H1 (cell line): ENCODE results near the gene GALNT2. TPM values are rescaled to one million over a fixed set of nuclear protein-coding genes. Genes with fewer than 3 reads are reported as not detected.

Source experiments
- CTCF ChIA-PET: fragments of 300-600 bp; sonication (Branson Sonifier 250); formaldehyde crosslinking; loops from one replicate; lab custom pipeline; 2021; ENCODE audit not compliant: partially characterized antibody; lab: Charles Lee
- POLR2A ChIA-PET: fragments of 300-600 bp; sonication (Branson Sonifier 250); formaldehyde crosslinking; loops from one replicate; lab custom pipeline; 2021; ENCODE audit warnings: inconsistent platforms; ENCODE audit not compliant: partially characterized antibody; lab: Charles Lee
- DNase-seq, 2 experiments: peaks; one replicate each; pipeline versions ENCODE4 v3.0.0 to v3.0.0-alpha.2; 2010 to 2022; ENCODE audit warnings: low spot score in 2 of 2, low read depth in 1 of 2, mixed read lengths in 1 of 2
- FAIRE-seq: peaks from 2 replicates; lab custom pipeline; 2011; peaks lifted over from hg19 to GRCh38; lab: Jason Lieb, UNC
- H2AFZ ChIP-seq: 2 replicates; pipeline ENCODE4 v1.8.1; 2012; ENCODE audit warnings: low read length, inconsistent platforms
- H2AK5ac ChIP-seq: 2 replicates; pipeline ENCODE4 v1.6.1; 2013; ENCODE audit warnings: low read depth, low read length
- H2BK120ac ChIP-seq: replicated peaks from 2 replicates; pipeline ENCODE3; 2013; ENCODE audit warnings: low read depth, low read length, inconsistent platforms
- H2BK12ac ChIP-seq: 2 replicates; pipeline ENCODE4 v1.6.1; 2013; ENCODE audit warnings: low read depth, low read length
- H2BK15ac ChIP-seq: 2 replicates; pipeline ENCODE4 v1.6.1; 2013; ENCODE audit warnings: low read length
- H2BK20ac ChIP-seq: 2 replicates; pipeline ENCODE4 v1.6.1; 2013; ENCODE audit warnings: low read length
- H2BK5ac ChIP-seq: 2 replicates; pipeline ENCODE4 v1.6.1; 2013; ENCODE audit warnings: low read depth, low read length
- H3K14ac ChIP-seq: 2 replicates; pipeline ENCODE4 v1.6.1; 2013; ENCODE audit warnings: inconsistent platforms; ENCODE audit not compliant: insufficient read length
- H3K18ac ChIP-seq: 2 replicates; pipeline ENCODE4 v1.6.1; 2013; ENCODE audit warnings: low read length; ENCODE audit errors: extremely low read depth
- H3K23ac ChIP-seq: 2 replicates; pipeline ENCODE4 v1.6.1; 2013; ENCODE audit warnings: inconsistent platforms; ENCODE audit not compliant: insufficient read length
- H3K23me2 ChIP-seq: 2 replicates; pipeline ENCODE4 v1.6.1; 2013; ENCODE audit warnings: low read depth, low read length
- H3K27ac ChIP-seq: 2 replicates; pipeline ENCODE4 v1.6.1; 2011; ENCODE audit warnings: low read depth, low read length, inconsistent platforms
- H3K27me3 ChIP-seq, 4 experiments: replicated peaks in 1 of 4; 1 replicate in 1 of 4; 2 replicates in 3 of 4; pipeline versions ENCODE4 v1.6.1 to v1.8.1; 2011 to 2013; ENCODE audit warnings: low read length in 3 of 4, mild to moderate bottlenecking in 3 of 4, inconsistent platforms in 2 of 4, mixed read lengths in 2 of 4, moderate library complexity in 1 of 4; ENCODE audit not compliant: control insufficient read depth in 3 of 4, insufficient read depth in 3 of 4; ENCODE audit errors: extremely low read depth in 1 of 4
- H3K36me3 ChIP-seq, 4 experiments: 2 replicates each; pipeline versions ENCODE4 v1.6.1 to v1.8.1; 2011 to 2013; ENCODE audit warnings: mild to moderate bottlenecking in 4 of 4, low read length in 3 of 4, moderate library complexity in 2 of 4, control low read depth in 1 of 4, inconsistent platforms in 1 of 4; ENCODE audit not compliant: insufficient read depth in 4 of 4, control insufficient read depth in 2 of 4
- H3K4ac ChIP-seq: replicated peaks from 2 replicates; pipeline ENCODE3; 2013; ENCODE audit warnings: low read length, low read depth, mixed read lengths, inconsistent platforms; ENCODE audit not compliant: insufficient read length
- H3K4me1 ChIP-seq, 4 experiments: replicated peaks in 1 of 4; 1 replicate in 1 of 4; 2 replicates in 3 of 4; pipeline versions ENCODE4 v1.6.1 to v1.8.1; 2011 to 2013; ENCODE audit warnings: low read length in 3 of 4, inconsistent platforms in 2 of 4, mixed read lengths in 1 of 4; ENCODE audit not compliant: insufficient read depth in 4 of 4, control insufficient read depth in 3 of 4
- H3K4me2 ChIP-seq, 2 experiments: 2 replicates each; pipeline versions ENCODE4 v1.6.1 to v1.8.1; 2011 to 2013; ENCODE audit warnings: low read depth in 2 of 2, low read length in 2 of 2, control low read depth in 1 of 2, inconsistent platforms in 1 of 2, mild to moderate bottlenecking in 1 of 2; ENCODE audit not compliant: insufficient read depth in 1 of 2
- H3K4me3 ChIP-seq, 4 experiments: fragments of 200-600, 300-600 bp in 1 of 4; sonication (generic), shearing (Covaris generic), sonication (Bioruptor Twin) in 1 of 4; 2 replicates each; pipeline versions ENCODE4 v1.5.1 to v1.8.1; 2011 to 2016; ENCODE audit warnings: low read length in 4 of 4, low read depth in 3 of 4, control low read depth in 2 of 4, inconsistent platforms in 2 of 4, mild to moderate bottlenecking in 2 of 4, mixed read lengths in 1 of 4, moderate library complexity in 1 of 4; ENCODE audit not compliant: insufficient read depth in 2 of 4; ENCODE audit errors: extremely low read depth in 1 of 4
- H3K56ac ChIP-seq: replicated peaks from 2 replicates; pipeline ENCODE3; 2013; ENCODE audit warnings: low read depth, mild to moderate bottlenecking, mixed read lengths, low read length, inconsistent platforms; ENCODE audit not compliant: insufficient read length
- H3K79me1 ChIP-seq: 2 replicates; pipeline ENCODE4 v1.6.1; 2013; ENCODE audit warnings: low read depth, low read length, control low read depth
- H3K79me2 ChIP-seq, 2 experiments: 2 replicates each; pipeline versions ENCODE4 v1.6.1 to v1.8.1; 2012 to 2013; ENCODE audit warnings: low read length in 2 of 2, mild to moderate bottlenecking in 2 of 2, inconsistent platforms in 1 of 2; ENCODE audit not compliant: insufficient read depth in 2 of 2, control insufficient read depth in 1 of 2
- H3K9ac ChIP-seq, 4 experiments: replicated peaks in 1 of 4; 1 replicate in 1 of 4; 2 replicates in 3 of 4; pipeline versions ENCODE4 v1.6.1 to v1.8.1; 2011 to 2013; ENCODE audit warnings: low read depth in 3 of 4, low read length in 3 of 4, control low read depth in 2 of 4, mild to moderate bottlenecking in 2 of 4, moderate library complexity in 2 of 4, inconsistent platforms in 1 of 4; ENCODE audit errors: extremely low read depth in 1 of 4
- H3K9me3 ChIP-seq, 2 experiments: 2 replicates each; pipeline versions ENCODE4 v1.6.1 to v1.8.1; 2012 to 2013; ENCODE audit warnings: mild to moderate bottlenecking in 2 of 2, moderate library complexity in 2 of 2, control low read depth in 1 of 2, inconsistent platforms in 1 of 2, low read depth in 1 of 2, low read length in 1 of 2, mixed read lengths in 1 of 2; ENCODE audit not compliant: insufficient read depth in 2 of 2
- H4K20me1 ChIP-seq, 2 experiments: replicated peaks in 1 of 2; 2 replicates each; pipeline versions ENCODE3 to v1.8.1; 2011 to 2013; ENCODE audit warnings: inconsistent platforms in 2 of 2, low read length in 2 of 2, mild to moderate bottlenecking in 1 of 2; ENCODE audit not compliant: insufficient read depth in 2 of 2, control insufficient read depth in 1 of 2
- H4K5ac ChIP-seq: 2 replicates; pipeline ENCODE4 v1.6.1; 2013; ENCODE audit warnings: low read length, low read depth, mixed read lengths, inconsistent platforms; ENCODE audit not compliant: insufficient read length
- H4K8ac ChIP-seq: 2 replicates; pipeline ENCODE4 v1.8.0; 2013; ENCODE audit warnings: mild to moderate bottlenecking, moderate library complexity, low read length, inconsistent platforms; ENCODE audit not compliant: insufficient read depth; ENCODE audit errors: extremely low read depth
- H4K91ac ChIP-seq: replicated peaks from 2 replicates; pipeline ENCODE3; 2013; ENCODE audit warnings: low read length, mixed read lengths, inconsistent platforms; ENCODE audit not compliant: insufficient read length
- BCL11A ChIP-seq, 2 experiments: IDR thresholded peaks; one replicate each; pipeline ENCODE4 v1.6.1; 2011; ENCODE audit warnings: low read depth in 2 of 2, low read length in 2 of 2, mild to moderate bottlenecking in 2 of 2
- CBX5 ChIP-seq: fragments of 300-800, 300-1000 bp; sonication (generic); IDR thresholded peaks from 2 replicates; pipeline ENCODE4 v1.7.1; 2016; ENCODE audit warnings: antibody characterized with exemption, low read length, low read depth
- CTBP2 ChIP-seq: IDR thresholded peaks from 2 replicates; pipeline ENCODE4 v1.7.0; 2011; ENCODE audit warnings: borderline replicate concordance, mild to moderate bottlenecking, moderate library complexity, mixed read lengths, low read length; ENCODE audit not compliant: insufficient read depth, insufficient read length
- EGR1 ChIP-seq: IDR thresholded peaks from 2 replicates; pipeline ENCODE4 v1.6.1; 2011; ENCODE audit warnings: low read depth, low read length, borderline replicate concordance
- MAFK ChIP-seq: IDR thresholded peaks from 2 replicates; pipeline ENCODE4 v1.6.1; 2012; ENCODE audit warnings: low read depth, mild to moderate bottlenecking, improper control_type of control experiment, low read length
- NRF1 ChIP-seq: IDR thresholded peaks from 2 replicates; pipeline ENCODE4 v1.6.1; 2011; ENCODE audit warnings: mild to moderate bottlenecking, low read depth, low read length, improper control_type of control experiment
- RFX5 ChIP-seq: IDR thresholded peaks from 2 replicates; pipeline ENCODE4 v1.6.1; 2011; ENCODE audit warnings: low read depth, low read length, improper control_type of control experiment, borderline replicate concordance
- YY1 ChIP-seq: IDR thresholded peaks from 2 replicates; pipeline ENCODE4 v1.6.1; 2011; ENCODE audit warnings: low read depth, mild to moderate bottlenecking, low read length
- WGBS, 2 experiments: shearing (Covaris generic) in 1 of 2; methylation state at CpG; one replicate each; pipeline versions ENCODE4 v1.1.6 to v1.1.7; 2013 to 2015; ENCODE audit warnings: low lambda C conversion rate in 2 of 2, mixed read lengths in 2 of 2, inconsistent platforms in 1 of 2, low coverage in 1 of 2, missing lambda C conversion rate in 1 of 2; ENCODE audit not compliant: insufficient replicate concordance in 2 of 2, insufficient coverage in 1 of 2, insufficient read length in 1 of 2; ENCODE audit errors: extremely low coverage in 1 of 2, missing lambda C conversion rate in 1 of 2; 5-methylcytosine and 5-hydroxymethylcytosine counted together
- polyA plus RNA-seq, 7 experiments: library from polyadenylated mRNA; depleted of rRNA in 3 of 7; stranded (reverse) in 5 of 7; unstranded in 2 of 7; fragments of >200 nt in 5 of 7; fragments of 200-250 nt in 2 of 7; gene quantifications; 1 replicate in 5 of 7; 2 replicates in 1 of 7; 4 replicates in 1 of 7; pipeline versions ENCODE4 v1.2.1 to v1.2.3, GENCODE V29; 2011 to 2013; ENCODE audit warnings: missing spikeins in 2 of 7, mixed read lengths in 2 of 7
- total RNA-seq: library from RNA; stranded (reverse); fragmentation: NEBNext Ultra II Directional; extraction: Animal tissue kit (Norgen Biotek cat#: 25700); gene quantifications from 2 replicates; pipeline ENCODE4 v1.2.1, GENCODE V29; 2021

The GALNT2 gene
- total and polyA plus RNA-seq, 2 of the 8 experiments (the other 6 are each of a cell fraction or from before 2014, with no cell fraction given) = 34.5 to 75.3 TPM

DNA sequence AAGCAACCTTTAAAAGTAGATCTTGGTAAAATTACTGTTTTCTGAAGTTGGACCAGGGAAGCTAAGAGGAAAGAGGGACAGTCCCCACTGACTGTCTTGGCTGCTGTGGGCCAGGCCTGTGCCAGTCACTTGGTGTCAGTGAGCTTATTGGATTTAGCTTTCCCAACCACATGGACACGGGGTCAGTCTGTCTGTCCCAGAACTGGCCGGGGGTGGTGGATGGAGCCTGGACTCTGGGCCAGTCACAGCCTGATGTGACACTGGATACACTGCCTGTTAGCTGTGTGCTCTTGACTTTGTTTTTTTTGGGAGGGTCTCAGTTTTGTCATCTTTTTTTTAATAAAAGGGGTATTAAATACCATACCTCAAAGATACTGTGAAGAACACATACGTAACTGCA, 96.7 kb downstream of the GALNT2 start:
- ChIA-PET POLR2A (no interaction called here), CTCF (interaction anchor here (0.9 to 1.4 kb wide), 3 partner anchors 27 to 503 kb away, joined by 3 read pairs; no protein-coding TSS in a partner anchor)
- no peak overlapping the region for H2BK12ac ChIP-seq
- 0 out of 2 replicates have a peak, but pooled peaks cover 7% of the 10 kb centered on the region for H3K79me1 ChIP-seq
- no peaks in the 10 kb centered on the region for H3K23me2 ChIP-seq
- H3K9ac ChIP-seq = no peak overlapping the region
- H3K4me2 ChIP-seq = no peak overlapping the region
- no peak overlapping the region for H3K4ac ChIP-seq
- DNase-seq = no peak
- no peak overlapping the region for H3K23ac ChIP-seq
- H3K4me3 ChIP-seq = no peak overlapping the region
- no peak overlapping the region for H4K5ac ChIP-seq
- no peak overlapping the region for H2AFZ ChIP-seq
- no peak overlapping the region for H2BK20ac ChIP-seq
- H3K27ac ChIP-seq = no peak overlapping the region
- H3K79me2 ChIP-seq = peaks cover 0 to 54% of the 10 kb centered on the region in 2 experiments; a peak in 2 of 4 replicates
- H4K8ac ChIP-seq = no peak overlapping the region
- TF ChIP-seq YY1 = no peak
- TF ChIP-seq MAFK = no peak
- no peak for TF ChIP-seq EGR1
- no peak for TF ChIP-seq CTBP2
- no peak for TF ChIP-seq NRF1
- no peak for TF ChIP-seq RFX5
- TF ChIP-seq BCL11A (IDR thresholded peaks at IDR 0.05; ENCODE audit: low read depth in 2 of 2, low read length in 2 of 2) = no peak
- no peak for TF ChIP-seq CBX5
- no peaks in the 10 kb centered on the region for H3K27me3 ChIP-seq
- 0 out of 4 replicates have a peak, but pooled peaks cover 3 to 5% of the 10 kb centered on the region in 2 experiments for H3K9me3 ChIP-seq
- H2BK15ac ChIP-seq = no peak overlapping the region
- no peaks in the 10 kb centered on the region for H3K36me3 ChIP-seq
- 0 out of 7 replicates have a peak, but pooled peaks cover 0 to 2% (median 0%) of the 10 kb centered on the region in 4 experiments for H3K4me1 ChIP-seq
- FAIRE-seq = no peak
- no peak overlapping the region for H4K91ac ChIP-seq
- no peak overlapping the region for H3K14ac ChIP-seq
- 94% methylated on average over 3 of the region's 3 CpGs; no CpG with 5 or more reads in 1 of the 2 experiments for WGBS, 2 experiments
- H4K20me1 ChIP-seq = peaks cover 0 to 5% of the 10 kb centered on the region in 2 experiments
- no peak overlapping the region for H2BK5ac ChIP-seq
- H3K56ac ChIP-seq = no peak overlapping the region
- H2AK5ac ChIP-seq = no peak overlapping the region
- H2BK120ac ChIP-seq = no peak overlapping the region
- no peak overlapping the region for H3K18ac ChIP-seq
